Measurements from ENCODE around the gene DYNLT5.
"Not testable (repeated sequence)": the region's sequence is repeated elsewhere in the genome, so short reads cannot be mapped to it uniquely, and the experiment has no call there.

Gene DYNLT5

DNA sequence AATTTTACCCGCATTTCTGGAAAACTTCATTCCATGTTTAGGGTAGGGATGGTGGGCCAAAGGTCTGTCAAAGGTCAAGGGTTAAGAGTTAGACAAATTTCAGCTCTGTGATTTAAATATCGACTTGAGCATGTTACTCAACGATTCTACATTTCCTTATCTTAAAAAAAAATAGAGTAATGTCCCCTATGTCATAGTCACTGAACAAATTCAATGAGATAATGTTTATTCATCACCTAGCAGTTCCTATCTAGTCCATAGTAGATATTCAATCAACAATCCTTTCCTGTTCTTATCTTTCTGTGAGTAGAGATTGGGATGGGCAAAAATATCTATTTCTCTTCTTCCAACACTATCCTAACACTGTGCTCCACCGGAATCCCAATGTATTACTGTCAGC lies 1.1 kb upstream of the DYNLT5 start:
- no peak for DNase-seq

DNA sequence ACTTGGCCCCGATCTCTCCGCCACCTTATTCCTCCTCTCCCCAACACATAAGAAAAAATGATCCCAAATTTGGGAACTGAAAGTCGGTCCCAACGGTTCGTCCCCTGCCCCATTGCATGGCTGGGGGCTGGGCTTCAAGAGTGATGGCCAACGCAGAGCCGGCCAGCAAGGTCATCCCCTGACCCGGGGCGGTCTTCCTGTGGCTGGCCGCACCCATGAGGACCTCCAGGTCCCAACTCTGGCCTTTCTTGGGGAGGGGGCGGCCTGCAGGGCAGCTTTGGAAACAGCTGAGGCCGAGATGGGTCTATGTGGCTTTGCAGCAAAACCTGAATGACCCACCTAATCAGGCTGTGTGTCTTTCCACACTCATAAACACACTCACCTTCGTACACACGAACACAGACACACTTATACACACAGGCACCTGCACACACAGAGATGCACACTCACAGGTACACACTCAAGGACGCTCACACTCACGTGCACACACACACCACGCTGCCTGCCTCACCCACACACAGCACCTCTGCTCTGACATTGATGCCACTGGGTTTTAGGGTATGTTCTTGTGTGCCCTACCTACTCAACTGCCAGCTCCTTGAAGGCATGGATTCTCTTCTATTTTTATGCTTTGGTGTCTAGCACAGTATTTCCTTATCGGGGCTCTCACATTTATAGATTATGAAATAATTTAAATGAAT lies 562 bp downstream of the DYNLT5 start:
- peak; percentile 39 for DNase-seq

DNA sequence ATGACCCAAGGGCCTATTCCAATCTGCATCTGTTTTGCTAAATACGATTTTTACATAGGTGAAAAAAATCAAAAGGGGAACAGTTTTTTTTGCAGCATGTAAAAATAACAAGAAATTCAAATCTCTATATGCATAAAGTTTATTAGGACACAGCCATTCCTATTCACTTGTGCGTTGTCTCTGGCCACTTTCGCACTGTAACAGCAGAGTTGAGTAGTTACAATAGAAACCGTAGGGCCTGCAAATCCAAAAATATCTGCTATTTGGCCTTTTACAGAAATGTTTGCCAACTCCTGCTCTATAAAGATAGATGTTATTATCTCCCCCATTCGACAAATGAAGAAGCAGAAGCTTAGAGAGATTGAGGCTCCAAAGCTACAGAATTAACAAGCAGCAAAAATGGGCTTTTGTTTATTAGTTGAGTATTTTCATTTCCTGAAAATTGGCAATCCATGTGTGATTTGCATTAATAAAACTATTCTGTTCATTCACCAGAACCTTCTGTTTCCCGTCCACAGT lies 5.5 kb downstream of the DYNLT5 start:
- no peak for DNase-seq

DNA sequence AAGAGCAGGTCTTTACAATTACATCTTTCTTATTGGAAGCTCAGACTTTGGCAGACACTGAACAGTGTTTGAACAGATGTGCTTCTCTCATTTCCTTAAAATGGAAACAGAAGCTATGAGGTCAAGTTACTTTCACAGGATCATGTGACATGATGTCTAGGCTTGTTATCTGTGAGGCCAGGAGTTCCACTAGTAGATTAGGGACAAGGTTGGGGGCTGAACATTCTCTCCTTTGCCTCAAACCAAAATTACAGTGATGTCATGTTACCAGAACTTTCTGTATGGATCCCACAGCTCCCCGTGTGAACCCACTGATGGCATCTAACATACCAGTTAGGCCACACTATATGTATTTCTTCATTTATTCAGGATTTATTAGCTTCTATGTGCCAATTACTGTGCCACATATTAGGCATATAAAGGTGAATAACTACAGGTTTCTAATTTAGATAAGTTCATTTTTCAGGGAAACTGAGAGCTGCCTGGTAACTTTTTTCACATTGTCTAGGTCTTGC lies 6.0 kb downstream of the DYNLT5 start:
- peak; percentile 42 for DNase-seq

DNA sequence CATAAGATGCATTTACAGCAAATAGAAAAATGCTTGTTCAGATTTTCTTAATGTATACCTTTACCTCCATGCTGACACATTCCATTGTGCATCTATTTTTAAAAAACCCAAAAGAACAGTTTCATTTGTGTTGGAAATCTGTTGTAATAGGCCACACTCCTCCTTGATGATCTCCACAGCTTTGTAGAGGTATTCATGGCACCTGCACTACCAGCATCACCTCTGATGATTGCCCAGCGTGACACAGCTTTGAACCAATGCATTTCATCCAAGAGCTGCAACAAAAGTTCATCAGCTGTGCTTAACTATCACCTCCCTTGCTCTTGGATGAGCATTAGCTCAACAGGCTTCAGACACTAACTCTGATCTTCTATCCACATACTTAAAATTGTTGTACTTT lies 8.2 kb downstream of the DYNLT5 start:
- no peak for DNase-seq

DNA sequence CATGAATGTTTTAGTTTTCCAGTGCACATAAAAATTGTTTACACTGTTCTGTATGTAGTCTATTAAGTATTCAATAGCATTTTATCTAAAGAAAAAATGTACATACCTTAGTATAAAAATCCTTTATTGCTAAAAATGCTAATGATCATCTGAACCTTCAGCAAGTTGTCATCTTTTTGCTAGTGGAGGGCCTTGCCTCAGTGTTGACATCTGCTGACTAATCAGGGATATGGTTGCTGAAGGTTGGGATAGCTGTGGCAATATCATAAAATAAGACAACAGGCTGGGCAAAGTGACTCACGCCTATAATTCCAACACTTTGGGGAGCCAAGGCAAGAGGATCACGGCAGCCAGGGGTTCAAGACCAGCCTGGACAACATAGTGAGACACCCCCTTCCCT lies 9.0 kb downstream of the DYNLT5 start:
- DNase-seq, result peak; percentile 70

DNA sequence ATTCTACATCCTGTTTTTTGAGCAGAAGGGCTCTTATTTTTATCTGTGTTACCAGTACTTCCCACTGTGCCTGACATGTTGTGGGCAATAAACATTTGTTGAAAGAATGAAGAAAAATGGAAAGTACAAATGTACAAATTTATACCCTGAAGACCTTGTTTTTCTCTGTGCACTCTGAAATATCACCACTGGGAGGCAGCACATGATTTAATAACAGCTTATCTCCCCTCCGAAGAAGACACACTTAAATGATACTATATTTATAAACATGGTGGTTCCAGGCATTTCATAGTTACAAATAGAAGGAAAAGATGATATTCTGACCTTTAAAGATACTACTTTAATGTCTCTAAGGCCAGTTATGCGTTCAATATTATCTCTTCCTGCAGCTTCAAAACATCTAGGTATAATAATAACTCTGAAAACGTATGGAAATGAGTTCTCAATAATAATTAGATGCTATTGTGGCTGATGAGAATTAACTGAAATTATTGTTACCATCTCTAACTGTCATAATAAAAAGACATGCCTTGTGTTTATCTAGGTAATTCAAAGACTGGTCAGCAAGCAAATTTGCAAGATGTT lies 12.8 kb downstream of the DYNLT5 start:
- DNase-seq, result peak; percentile 70

DNA sequence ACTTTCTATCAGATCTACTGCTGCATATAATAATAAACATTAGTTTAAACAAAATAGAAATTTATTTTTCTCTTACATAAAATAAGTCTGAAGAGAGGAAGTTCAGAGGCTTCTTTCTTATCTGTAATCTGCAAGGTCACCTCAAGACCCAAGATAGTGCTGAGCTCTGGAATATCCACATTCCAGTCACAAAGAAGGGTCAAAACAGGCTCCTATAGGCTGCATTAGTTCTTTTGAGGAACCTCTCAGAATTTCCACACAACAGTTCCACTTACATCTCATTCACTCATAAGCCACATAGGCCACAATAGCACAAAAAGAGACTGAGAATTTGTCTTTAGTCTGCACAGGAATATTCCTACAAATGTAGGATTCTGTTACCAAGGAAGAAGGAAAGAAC lies 15.4 kb downstream of the DYNLT5 start:
- peak; percentile 18 for DNase-seq

DNA sequence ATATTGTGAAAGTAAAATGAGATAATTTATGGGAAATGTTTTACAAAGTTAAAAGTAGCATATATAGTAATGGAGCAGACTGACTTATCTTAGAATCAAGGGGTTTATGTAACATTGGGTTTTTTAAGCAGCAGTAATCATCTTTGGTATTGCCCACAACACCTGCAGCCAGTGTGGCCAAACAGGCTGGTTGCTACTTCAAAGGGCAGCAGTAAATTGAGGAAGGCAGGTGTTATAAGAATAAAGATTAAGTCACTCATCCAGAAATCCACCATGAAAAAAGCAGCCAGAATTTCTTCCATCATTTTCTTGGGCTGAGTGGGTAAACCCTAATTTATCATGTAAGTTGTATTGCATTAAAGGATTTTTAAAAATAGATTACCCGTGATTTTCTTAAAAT lies 16.7 kb downstream of the DYNLT5 start:
- no peak for DNase-seq

DNA sequence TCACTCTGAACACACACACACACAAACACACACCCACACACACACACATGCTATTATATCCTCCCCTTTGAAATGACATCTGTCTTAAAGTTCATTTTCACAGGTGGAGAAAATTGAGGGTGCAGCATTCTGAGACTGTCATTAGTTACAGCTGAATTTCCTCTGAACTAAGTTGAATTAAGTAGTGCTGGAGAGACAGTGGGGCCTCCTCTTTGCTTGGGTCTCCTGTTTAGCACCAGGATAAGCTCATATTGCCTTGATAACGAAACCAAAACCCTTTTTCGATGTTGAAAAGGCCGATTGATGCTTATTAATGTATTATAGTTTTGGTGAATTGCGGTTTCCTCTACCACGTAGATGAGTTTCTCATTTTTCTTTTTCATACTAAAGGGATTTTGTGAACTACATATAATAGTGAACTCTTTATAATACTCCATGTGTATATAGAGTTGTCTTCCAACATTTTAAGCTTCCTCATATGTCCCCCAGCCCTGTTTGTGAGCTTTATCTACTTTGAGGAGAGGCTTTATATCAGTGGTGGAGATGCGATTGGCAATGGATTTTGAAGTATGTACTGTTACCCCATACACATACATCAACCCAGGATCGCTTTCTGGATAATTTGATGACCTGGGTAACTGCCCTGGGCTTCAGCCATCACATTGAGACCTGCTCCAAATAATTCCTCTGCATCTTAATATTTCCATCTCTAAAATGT lies 17.4 kb downstream of the DYNLT5 start:
- DNase-seq, result no peak

DNA sequence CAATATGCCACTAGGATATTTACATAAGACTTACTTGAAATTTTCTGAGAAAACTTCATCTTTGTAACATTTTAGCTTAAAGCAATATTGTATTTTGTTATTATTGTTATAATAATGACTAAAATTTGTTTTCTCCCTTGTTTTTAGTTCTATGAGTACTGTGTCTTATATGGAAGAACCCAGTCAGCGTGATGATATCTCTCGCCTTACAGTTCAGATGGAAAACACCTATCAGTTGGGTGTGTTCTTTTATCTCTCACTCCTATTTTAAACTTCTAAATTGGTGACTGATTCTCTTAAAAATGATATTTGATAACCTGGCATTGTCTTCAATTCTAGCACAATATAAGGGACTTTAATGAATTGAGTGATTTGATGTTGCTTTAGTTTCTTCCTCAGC lies 18.0 kb downstream of the DYNLT5 start:
- DNase-seq, result no peak

DNA sequence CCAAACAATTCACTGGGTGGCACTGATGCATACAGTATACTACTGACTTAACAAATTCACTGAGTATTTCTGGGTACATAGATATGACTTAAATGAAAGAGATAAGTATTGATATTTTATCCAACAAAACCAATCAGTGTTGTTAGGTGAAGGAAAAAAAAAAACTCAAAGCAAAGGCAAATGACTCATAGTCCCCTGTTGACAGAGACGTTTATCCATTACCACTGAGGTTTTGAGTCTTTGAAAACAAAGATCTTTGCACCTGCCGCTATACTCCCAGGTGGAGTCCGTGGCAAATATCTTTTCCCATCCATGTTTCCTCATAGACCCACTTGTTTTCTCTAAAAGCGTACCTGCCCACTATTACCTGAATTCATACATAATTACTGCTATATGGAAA lies 18.4 kb downstream of the DYNLT5 start:
- DNase-seq, result no peak

DNA sequence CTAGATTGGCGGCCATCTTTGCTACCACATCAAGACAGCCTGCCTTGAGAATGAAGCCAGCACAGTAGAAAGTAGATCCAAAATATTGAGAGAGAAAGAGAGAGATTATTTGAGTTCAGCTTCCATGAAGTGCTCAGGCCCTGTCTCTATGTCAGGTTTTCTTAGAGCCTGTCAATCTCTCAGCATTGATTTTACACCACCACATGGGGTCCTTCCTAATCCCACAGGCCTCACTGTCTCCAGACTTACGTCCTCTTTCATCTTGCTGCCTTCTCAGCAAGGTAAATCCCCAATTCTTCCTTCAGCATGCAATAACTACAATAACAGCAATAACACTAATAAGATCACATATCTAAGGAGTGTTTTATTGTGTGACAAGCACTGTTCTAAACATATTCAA lies 21.0 kb downstream of the DYNLT5 start:
- DNase-seq, result no peak

DNA sequence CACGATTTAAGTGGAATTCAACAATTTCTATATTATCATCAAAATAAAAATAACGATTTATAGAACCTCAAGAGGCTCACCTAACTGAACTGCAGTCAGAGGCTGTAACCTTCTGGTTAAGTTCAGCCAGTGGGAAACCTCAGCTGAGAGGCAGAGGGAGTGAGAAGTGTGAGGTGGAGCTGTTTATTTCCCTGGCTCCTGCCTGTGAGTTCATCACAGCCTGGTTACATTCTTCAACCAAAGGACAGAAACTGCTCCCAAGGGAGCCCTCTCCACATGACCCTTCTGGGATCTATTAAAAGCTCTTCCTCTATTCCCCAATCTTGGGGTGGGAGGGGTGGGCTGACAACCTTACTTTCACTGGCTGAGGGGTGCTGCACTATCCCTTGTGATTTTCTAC lies 22.2 kb downstream of the DYNLT5 start:
- no peak for DNase-seq

DNA sequence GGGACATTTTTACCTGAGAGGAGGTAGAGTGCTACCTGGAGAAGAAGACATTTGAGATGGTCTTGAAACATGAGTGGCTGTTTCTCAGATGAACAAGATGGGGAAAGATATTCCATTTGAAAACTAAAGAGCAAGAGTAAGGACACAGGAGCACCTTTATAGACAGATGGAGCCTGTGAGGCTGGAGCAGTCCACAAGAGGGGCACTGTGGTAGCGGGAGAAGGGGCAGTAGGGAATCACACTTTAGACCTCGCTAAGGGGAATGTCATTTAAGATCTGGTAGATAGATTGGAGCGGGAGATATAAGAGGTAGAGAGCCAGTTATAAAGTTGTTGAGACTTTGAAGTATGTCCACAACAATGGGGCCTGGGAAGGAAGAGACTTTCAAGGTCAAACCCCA lies 23.4 kb downstream of the DYNLT5 start:
- DNase-seq, result no peak

DNA sequence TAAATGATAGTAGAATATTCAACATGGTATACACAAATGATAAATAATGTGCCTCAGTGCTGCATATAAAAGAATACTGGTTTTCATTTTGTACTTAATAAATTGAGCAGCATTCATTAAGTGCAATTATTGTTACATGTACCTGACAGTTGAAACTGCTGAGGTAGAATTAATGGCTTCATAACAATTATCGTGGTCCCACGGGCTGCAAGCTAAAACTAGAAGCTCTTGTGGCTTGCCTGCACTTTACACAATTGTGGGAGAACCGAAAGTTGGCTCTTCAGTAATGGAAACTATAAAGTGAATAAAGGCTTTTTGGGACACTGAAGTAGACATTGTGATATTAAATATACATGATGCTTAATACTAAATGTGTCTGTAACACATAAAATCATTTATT lies 25.6 kb downstream of the DYNLT5 start:
- no peak for DNase-seq

DNA sequence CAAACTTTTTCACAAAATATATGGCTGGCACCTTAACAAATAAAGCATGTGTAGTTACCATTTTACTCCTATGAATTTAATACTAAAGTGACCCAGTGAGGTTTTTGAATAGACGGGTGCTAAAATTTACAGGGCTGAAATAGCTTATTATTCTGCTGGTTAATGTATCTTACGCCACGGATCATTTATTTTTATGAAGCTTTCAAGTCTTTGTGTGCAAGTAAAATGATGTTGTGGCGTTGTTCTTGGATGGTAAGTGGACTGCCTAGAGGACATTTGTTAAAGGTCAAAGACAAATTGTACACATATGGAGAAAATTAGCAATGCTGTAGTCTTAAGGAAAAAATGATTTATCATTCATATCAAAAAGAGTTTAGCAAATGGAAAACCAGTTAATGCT lies 26.0 kb downstream of the DYNLT5 start:
- no peak for DNase-seq

DNA sequence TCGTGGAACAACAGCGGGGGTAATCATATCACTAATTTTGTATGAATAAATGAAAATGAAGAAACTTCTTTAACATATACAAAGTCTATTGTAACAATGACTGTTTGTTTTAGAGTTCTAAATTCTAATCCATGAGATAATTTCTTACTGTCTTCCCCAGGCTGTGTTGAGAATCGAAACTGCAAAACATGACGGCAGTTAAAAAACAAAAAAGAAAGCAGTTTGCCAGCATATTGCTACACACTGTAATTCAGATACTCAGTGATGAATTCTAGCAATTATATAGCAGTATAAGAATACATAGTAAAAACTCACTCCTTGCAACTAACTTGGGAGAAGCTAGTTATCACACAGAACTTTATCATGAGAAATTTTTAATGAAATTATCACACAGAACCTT lies 26.7 kb downstream of the DYNLT5 start:
- DNase-seq, result no peak

DNA sequence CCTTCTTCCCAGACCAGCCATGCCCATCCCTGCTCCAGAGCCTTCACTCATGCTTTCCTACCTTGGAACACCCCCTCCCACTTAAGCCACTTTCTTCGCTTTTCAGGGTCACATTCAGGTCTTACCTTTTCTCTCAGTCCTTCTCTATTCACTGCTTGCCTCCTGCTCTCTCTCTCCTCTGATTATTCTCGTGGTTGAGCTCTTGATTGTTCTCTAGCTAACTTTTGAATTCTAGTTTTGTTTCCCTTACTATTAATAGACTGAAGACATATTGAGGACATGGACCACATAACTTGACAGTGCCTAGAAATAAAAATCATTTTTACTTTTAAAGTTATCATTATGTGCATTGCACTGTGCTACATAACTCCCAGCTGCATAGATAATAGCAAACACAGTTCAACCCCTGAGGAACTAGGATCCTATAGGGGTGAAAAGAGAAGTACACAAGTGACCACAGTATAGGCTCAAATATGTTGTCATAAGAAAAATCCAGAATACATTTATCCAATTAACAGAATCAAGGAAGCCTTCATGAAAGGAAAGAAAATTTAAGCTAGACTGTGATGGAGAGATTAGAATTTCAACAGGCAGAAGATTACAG lies 27.3 kb downstream of the DYNLT5 start:
- no peak for DNase-seq

DNA sequence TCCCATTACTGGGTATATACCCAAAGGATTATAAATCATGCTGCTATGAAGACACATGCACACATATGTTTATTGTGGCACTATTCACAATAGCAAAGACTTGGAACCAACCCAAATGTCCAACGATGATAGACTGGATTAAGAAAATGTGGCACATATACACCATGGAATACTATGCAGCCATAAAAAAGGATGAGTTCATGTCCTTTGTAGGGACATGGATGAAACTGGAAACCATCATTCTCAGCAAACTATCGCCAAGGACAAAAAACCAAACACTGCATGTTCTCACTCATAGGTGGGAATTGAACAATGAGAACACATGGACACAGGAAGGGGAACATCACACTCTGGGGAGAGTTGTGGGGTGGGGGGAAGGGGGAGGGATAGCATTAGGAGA lies 33.5 kb downstream of the DYNLT5 start:
- DNase-seq, result not testable (repeated sequence)

DNA sequence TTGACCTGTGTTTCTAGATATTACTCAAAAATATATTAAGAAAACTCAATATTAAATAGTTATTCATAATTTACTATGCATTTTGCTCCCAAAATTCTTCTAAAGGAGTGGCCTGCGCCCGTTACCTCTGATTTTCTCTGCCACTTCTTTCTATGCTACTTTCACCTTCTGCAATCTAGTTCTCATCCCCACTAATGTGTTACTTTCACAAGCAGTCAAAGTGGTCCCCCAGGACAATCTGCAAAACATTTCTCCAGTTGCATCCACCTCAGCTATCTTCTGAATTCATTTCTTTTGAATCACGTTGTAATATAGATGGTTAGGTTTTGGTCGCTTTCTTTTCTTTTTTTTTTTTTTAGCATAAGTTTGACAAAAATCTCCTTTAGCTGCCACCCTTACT lies 35.4 kb downstream of the DYNLT5 start:
- no peak for DNase-seq

DNA sequence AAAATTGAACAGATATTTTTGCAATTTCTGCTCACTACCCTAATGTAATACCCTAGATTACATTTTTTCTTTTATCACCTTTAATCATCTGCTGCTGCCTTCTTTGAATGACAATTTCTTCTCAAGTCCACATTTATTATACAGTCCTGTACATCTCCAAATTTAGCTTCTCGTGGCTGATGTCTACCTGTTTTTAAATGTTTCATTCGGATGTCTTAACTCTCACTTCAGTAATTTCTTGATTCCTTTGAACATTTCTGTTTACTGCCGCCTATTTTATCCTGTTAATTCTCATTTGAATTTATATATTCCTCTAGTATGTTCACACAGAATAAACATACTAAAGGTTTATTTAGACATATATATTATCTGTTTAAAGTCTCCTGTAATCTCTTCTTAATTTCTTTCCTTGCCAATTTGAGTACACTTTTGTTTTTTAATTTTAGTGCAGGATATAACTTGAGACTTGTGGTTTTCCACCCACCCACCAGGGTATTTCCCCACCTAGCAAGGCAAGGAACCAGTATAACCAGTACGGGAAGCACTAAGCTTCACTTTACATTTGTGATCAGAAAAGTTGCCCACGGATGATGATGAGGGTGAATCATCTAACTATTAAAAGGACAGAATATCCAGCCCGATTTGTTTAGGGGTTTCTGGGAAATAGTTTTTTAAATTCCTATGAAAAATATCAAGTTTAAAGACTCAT lies 36.1 kb downstream of the DYNLT5 start:
- DNase-seq, result peak; percentile 67

Measured in suppressor macrophage treated with lipopolysaccharide for 4 hours (primary cell).